GF-D8 (cell line): ENCODE measurements around the gene ZPBP2.
A peak's percentile ranks its signal among the peaks of the same experiment; 100 is the strongest.

ENCODE experiments used
- DNase-seq: peaks from one replicate; lab custom pipeline; 2025; lab: John Stamatoyannopoulos, UW

ZPBP2 gene

DNA sequence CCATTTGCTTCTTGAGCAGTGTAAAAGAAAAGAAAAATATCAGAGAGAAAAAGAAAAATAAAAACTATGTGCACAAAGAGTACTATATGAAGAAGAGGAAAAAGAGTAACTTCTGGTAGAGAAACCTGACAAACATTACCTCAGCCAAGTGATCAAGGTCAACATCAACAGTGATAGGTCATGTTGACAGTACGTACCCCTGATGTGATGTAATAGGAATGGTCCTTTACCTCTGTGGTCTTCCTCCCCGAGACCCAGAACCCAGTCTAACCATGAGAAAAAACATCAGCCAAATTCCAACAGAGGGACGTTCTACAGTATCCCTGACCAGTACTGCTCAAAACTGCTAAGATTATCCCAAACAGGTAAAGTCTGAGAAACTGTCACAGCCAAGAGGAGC is 46.0 kb downstream of the ZPBP2 start:
- DNase-seq = no peak

DNA sequence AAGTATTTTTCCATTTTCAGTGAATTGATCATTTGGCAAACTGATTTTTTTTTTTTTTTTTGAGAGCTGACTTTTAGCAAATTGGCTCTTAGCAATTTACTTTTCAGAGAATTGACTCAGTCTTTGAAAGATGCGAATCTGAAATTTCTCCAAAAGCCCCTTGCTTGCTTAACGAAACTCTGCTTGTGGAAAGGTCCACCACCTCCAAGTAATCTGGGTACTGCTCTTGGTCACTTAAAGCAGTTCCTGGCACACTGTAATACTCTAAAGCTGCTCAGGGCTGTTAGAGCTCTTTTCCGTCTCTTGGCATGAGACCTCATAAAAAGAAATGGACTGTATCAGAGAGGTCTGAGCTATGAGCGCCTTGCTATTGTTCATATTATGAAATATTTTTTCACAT is 47.6 kb downstream of the ZPBP2 start:
- DNase-seq = no peak

DNA sequence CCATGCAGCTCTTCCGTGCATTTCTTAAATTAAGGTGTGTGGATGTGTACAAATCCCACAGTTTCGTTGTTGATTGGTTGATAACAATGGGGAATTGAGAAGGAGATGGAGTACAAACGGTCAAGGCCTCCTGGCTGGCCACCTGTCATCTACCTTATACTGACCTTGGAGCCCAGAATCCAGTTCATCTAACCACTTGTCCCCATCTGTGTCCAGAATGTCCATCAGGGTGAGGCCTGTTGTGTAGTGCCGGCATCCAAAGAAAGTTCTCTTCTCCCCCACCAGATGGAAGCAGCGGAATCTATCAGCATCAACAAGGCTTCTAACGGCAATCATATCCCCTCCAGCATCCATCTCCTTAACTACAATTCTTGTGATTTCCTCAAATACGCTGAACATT is 48.9 kb downstream of the ZPBP2 start:
- no peak for DNase-seq

DNA sequence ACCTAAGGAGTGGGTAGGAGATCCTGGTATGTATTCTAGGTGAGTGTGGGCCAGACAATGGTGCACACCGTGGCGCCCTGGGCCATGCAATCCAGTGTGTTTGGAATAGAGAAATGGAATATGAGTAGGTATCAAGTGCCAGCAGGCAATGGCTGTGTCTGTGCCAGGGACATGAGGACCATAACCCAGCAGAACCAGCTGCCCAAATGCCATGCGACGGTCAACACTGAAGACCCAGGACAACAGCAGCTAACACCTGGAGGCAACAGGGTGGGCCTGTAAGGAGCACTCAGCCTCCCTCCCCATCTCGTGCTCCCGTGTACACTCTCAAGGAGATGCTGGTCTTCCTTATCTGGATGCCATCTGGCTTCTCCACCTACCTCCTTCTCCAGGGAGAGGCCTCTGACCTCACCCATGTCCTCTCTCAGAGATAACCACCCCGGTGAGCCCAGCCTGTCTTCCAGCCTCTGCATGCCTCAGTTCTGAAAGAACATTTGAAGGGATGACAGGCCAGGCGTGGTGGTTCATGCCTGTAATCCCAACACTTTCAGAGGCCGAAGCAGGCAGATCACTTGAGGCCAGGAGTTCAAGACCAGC is 51.2 kb downstream of the ZPBP2 start:
- DNase-seq = no peak

DNA sequence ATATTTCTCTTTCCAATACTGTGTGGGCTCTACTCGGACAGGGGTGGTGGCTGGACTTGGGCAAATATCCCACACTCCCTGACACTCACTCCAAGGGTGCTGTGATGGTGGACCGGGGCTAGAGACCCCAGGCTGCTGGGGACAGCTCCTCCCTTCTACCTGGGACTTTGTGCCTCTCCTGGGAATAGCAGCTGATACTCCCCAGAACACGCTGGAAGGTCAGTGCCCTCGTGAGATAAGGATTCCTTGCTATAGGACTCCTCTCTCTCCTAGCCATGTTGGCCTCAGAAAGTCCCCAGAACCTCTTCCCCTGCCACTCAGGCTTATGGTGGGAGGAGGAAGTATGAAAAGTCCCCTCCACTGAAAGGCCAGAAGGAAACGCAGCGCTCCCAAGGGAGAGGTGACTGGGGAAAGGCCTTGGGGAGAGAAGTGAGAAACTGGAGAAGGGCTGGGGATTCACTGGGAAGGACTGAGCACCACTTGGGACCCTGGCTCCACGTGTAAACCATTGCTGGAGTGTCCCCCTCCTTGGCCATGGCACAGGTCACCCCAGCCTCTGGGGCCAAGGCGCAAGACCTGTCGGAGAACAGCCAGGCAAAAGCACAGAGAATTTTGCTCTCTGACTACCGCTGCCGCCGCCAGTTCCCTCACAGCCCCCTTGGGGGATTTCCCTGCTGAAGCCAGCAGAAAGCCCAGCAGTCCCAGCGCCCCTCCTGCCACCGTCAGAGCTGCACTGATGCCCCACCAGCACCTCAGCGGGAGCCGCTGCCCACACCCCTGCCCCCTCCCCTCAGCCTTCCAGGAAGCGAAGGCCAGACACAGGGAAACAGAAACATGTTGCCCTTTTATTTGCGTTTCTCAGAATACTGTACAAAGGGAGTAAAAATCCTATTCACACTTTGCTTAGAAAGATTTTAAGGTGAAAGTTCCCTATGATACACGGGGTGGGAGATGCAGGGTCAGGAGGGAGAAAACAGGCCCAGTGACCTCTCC is 52.5 kb downstream of the ZPBP2 start:
- no peak for DNase-seq

DNA sequence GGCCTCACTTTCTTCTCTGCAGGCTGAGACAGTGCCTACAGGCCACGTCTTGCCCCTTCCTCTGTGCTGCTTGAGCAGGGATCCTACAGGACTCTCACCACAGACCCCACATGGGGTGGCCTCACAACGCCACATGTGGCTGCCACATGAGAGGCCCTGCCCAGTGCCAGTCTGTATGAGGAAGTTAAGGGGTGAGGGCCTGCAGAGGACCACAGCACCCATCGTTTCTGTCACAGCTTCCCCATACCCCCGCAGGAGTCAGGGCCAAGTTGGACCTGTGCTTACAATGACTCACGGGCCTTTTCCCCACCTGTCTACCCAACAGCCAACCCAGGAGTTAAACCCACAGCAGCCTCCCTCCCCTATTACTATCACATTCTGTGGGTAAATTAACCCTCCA is 53.3 kb downstream of the ZPBP2 start:
- DNase-seq = no peak

DNA sequence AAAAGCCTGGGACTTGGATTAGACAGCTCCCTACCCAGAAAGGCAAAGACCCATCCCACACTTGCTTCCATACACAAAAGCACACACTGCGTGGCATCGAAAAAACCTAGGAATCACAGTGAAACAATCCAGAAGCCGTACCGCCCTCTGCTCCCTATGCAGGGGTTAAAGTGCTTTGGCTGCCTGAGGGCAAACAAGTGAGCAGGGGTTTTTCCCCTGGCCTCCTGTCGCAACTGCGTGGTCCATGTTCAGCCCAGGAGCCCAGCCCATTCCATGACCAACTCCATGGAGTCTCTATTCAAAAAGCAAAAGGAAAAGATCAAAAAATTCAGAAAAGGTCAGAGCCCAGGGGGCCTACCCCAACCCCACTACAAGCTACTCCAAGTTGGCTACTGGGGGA is 54.0 kb downstream of the ZPBP2 start:
- no peak for DNase-seq

DNA sequence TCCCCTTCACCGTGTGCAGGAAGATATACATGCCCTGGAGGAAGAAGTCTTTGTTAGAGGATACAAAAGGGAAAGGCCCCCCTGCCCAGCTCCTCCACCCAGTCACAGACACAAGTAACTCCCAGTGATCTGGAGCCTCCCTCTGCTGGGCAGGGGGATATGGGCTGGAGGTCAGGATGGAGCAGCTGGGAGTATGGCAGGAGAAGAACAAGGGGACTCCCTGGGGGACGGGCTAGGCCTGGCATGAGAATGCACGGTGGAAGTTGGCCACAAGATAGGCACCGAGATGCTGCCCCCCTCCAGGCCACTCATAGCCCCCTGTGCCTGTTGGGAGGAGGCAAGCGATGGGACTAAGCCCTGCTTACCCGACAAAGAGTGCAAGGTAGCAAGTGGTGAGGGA is 55.2 kb downstream of the ZPBP2 start:
- no peak for DNase-seq

DNA sequence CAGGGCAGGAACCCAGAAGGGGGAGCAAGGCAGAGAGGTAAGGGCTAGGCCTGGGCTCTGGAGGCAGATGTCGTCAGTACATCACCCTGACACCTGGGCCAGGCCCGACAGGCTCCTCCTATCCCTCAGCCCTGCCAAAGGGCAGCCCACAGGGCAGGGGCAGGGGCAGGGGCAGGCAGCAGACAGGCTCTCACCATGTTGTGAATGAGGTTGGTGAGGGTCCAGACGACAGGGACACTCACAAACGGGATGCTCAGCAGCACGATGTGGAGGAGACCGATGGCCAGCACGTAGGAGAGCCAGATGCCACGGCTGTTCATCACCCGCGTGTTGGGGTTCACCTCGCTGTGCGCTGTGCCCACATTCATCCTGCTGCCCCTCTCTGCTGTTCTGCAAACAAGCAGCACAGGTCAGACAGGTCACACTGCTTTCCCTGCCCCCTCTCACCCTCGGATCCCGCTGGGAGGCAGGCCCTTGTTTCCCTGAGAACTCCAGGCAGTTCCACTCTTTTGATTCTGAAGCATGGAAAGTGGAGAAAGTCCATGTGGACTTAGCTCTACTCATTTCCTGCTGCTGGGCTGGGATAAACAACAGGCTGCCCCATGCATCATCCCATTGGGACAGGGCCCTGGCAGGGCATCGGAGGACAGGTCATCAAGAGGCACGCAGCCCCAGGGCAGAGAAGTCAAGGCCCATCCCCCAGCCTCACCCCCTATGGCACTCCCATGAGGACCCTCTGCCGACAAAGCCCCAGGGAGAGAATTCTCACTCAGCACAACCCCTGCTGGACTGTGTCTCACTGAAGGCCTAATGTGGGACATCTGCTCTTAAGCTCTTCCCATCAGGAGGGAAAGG is 56.1 kb downstream of the ZPBP2 start:
- no peak for DNase-seq

DNA sequence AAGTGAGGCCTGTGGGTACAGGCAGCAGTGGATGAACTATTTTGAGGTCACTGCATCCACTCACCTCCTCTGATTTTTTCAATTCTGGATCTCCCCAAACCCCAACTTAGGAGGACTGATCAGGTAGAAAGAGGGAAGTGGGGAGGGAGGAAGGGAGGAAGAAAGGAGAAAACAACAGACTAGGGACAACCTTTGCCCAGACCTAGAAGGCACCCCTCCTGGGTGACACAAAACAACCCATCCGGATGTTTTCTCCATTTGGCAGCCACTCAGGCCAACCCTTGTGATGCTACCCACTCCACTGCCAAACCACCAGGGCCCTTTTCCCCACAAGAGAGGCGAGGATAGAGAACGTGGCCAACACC is 56.7 kb downstream of the ZPBP2 start:
- DNase-seq = no peak

DNA sequence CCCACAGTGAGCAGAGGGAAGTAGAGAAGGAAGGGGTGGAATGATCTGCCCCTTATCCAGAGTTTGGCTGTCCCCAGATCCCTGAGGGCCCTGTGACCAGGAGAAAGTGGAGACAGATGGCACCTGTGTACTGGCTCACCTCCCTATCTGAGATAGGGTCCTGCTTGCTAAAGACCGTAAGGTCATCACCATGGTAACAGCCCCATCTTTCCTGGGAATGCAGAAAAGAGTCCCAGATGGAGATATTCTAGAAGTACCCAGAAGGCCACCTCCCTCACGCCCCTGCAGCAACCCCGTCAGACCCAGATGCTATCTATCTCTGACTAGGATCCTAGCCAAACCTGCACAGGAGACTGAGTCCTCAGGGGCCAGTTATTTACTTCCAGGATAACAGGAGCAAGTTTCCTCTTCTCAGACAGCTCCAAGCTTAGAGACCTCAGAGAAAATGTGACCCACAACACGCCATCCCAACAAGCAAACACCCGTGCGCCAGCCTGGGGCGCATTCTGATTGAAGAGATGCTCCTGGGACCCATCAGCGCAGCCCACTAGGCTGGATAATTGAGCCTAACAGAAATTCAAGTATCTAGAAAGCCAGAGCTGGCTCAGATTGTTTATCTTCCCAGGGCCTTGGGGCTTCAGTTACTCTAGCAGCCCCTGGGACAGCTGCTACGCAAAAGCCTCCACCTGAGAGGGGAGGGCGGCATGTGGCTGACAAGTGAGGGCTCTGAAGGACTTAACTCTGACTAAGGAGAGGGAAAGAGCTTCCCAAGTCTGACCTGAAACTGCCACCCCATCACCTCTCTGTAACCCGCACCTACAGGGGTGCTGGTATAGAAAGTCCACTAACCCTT is 57.5 kb downstream of the ZPBP2 start:
- no peak for DNase-seq

DNA sequence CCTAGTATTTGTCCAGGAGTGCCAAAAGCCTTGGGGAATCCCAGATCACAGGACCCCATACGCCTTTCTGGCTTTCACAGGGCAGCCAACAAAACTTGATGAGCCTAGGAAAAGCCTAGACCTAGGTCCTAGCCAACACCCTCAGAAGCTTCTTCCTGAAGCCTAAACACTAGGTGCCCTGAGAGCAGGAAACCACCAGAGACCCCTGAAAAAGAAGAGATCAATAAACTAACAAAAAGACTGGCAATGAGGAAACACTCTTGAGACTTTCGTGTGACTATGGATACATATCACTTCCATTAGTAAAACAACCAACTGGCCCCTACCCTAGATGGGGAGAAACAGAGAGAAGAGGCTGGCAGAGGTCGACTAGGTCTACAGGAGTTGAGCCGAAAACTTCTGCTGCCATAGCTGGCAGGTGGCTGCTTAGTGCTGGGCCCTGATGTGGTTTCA is 58.2 kb downstream of the ZPBP2 start:
- no peak for DNase-seq

DNA sequence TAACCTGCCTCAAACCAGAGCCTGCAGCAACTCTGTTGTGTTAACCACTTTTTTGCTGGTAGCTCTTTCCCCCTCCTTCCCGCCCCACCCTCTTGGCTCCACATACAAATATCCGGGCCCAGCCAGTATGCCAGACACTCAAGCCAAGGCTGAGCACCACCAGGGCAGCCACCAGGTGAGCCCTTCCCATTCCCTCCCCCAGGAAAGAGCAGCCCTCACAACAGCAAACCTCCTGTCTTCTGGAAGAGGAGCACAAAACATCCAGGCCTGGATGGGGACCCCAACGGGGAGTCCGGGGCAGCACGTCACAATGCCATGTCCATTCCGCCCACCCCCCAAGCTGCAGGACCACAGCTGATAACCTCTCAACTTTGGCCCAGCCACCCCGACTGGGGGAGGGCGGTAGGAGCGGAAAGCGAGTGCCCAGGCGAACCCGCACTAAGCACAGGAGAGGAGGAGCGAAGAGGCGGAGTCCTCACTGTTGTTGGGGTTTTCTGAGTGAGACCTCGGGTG is 58.6 kb downstream of the ZPBP2 start:
- peak; percentile 38 for DNase-seq
